ENCODE measurements around the gene L3MBTL1. TPM values are rescaled to one million over a fixed set of nuclear protein-coding genes. Genes with fewer than 3 reads are reported as not detected.
"Not testable (repeated sequence)": the region's sequence is repeated elsewhere in the genome, so short reads cannot be mapped to it uniquely, and the experiment has no call there.

L3MBTL1 gene
- total and polyA plus RNA-seq, 2 of the 4 experiments (the other 2 are of a cell fraction), result 2.2 to 4.5 TPM

- H3K9me3 ChIP-seq (ENCODE audit: control insufficient read depth, insufficient read depth, low read length); H2BK15ac ChIP-seq (ENCODE audit: low read depth, low read length); H3K56ac ChIP-seq (ENCODE audit: extremely low read depth, insufficient read depth, low read length); BruUV-seq (replicated peaks); H2AK9ac ChIP-seq (replicated peaks; ENCODE audit: low read depth, low read length, poor library complexity); H3K4ac ChIP-seq (ENCODE audit: low read depth, low read length); H3K4me3 ChIP-seq (ENCODE audit: insufficient read depth, low read depth, low read length); H3K18ac ChIP-seq (ENCODE audit: low read depth, low read length); POLR2A ChIA-PET (ENCODE audit: unreplicated experiment); H2BK5ac ChIP-seq (ENCODE audit: low read depth, low read length, poor library complexity, severe bottlenecking); H2BK120ac ChIP-seq (ENCODE audit: low read depth, low read length); H3K36me3 ChIP-seq (ENCODE audit: control insufficient read depth, insufficient read depth, low read length); in situ Hi-C loops (cut with MboI; ENCODE audit: low sequenced_read_pairs); H3K9ac ChIP-seq (ENCODE audit: low read depth, low read length); DNase-seq; H3K79me1 ChIP-seq (ENCODE audit: low read depth in 1 of 2, low read length in 2 of 2); H3K9me1 ChIP-seq (ENCODE audit: insufficient read depth, low read length); H4K91ac ChIP-seq (ENCODE audit: insufficient read depth, low read depth, low read length); dilution Hi-C loops (cut with HindIII; ENCODE audit: low sequenced_read_pairs, unreplicated experiment); H4K8ac ChIP-seq (ENCODE audit: low read depth in 2 of 2, low read length in 2 of 2); H4K20me1 ChIP-seq (ENCODE audit: insufficient read depth, low read length); H2BK20ac ChIP-seq (ENCODE audit: low read depth, low read length); H2AFZ ChIP-seq (replicated peaks; ENCODE audit: low read length, poor library complexity); H3K23ac ChIP-seq (ENCODE audit: low read depth, low read length); H3K14ac ChIP-seq (replicated peaks; ENCODE audit: low read depth, low read length); H4K5ac ChIP-seq (ENCODE audit: low read depth, low read length); ATAC-seq (ENCODE audit: low read depth); intact Hi-C loops (cut with micrococcal nuclease); H3K4me2 ChIP-seq (ENCODE audit: low read depth, low read length); H2AK5ac ChIP-seq (ENCODE audit: low read depth, low read length); H3K4me1 ChIP-seq (ENCODE audit: control insufficient read depth, insufficient read depth, low read length); CTCF ChIA-PET; H3K27ac ChIP-seq (ENCODE audit: insufficient read depth, low read length): not testable (repeated sequence)
- no CpG with 5 or more reads among the region's 8 CpGs for WGBS, 2 experiments (ENCODE audit: extremely low coverage in 2 of 2, insufficient read length in 1 of 2)
- H3K27me3 ChIP-seq (ENCODE audit: control insufficient read depth, insufficient read depth, low read length), result peaks cover 30% of the 10 kb centered on the region
These were observed 5.5 kb upstream of the L3MBTL1 start for GRCh38 chr20:43502021-43502420.

All from IMR-90 (cell line).